ENCODE results near the gene GH1. TPM values are rescaled to one million over a fixed set of nuclear protein-coding genes. Genes with fewer than 3 reads are reported as not detected.

Gene GH1
- total and polyA plus RNA-seq, 4 donors: not detected

- Histone ChIP-seq H3K27ac (ENCODE audit: low read depth in 1 of 2, low read length in 2 of 2) (no peak overlapping the region), H3K27me3 (ENCODE audit: control insufficient read depth in 4 of 4, insufficient read depth in 4 of 4, low read length in 3 of 4) (no peaks in the 10 kb centered on the region), H3K4me3 (ENCODE audit: low read depth in 1 of 3, low read length in 3 of 3) (no peak overlapping the region), H3K4me1 (ENCODE audit: control insufficient read depth in 4 of 4, insufficient read depth in 4 of 4, low read length in 3 of 4) (no peaks in the 10 kb centered on the region), H3K36me3 (ENCODE audit: control insufficient read depth in 4 of 4, insufficient read depth in 3 of 4, low read depth in 1 of 4, low read length in 3 of 4) (no peaks in the 10 kb centered on the region), H3K9ac (ENCODE audit: low read depth in 1 of 2, low read length in 2 of 2) (no peak overlapping the region), H3K9me3 (ENCODE audit: control insufficient read depth in 4 of 4, low read length in 3 of 4) (no peaks in the 10 kb centered on the region)
- WGBS: 84% methylated on average over 6 of the region's 6 CpGs
- no peak for TF ChIP-seq NR2F2 (IDR thresholded peaks at IDR 0.05)
- no peak for TF ChIP-seq YY1 (IDR thresholded peaks at IDR 0.05)
- no peak for TF ChIP-seq MAX (IDR thresholded peaks at IDR 0.05)
- TF ChIP-seq HNF4A (conservative IDR thresholded peaks at IDR 0.05): no peak
- TF ChIP-seq ZBTB33 (IDR thresholded peaks at IDR 0.05): no peak
- TF ChIP-seq CTCF (IDR thresholded peaks at IDR 0.05; ENCODE audit: low read depth, low read length, missing input control): no peak
- TF ChIP-seq ATF3 (IDR thresholded peaks at IDR 0.05): no peak
- no peak for TF ChIP-seq GABPA (IDR thresholded peaks at IDR 0.05 in 1 of 2, conservative IDR thresholded peaks at IDR 0.05 in 1 of 2)
- TF ChIP-seq RAD21 (IDR thresholded peaks at IDR 0.05): no peak
- no peak for TF ChIP-seq REST (IDR thresholded peaks at IDR 0.05)
- TF ChIP-seq FOXA2 (IDR thresholded peaks at IDR 0.05): no peak
- TF ChIP-seq EGR1 (IDR thresholded peaks at IDR 0.05; ENCODE audit: low read depth in 2 of 2): no peak
- TF ChIP-seq TAF1 (conservative IDR thresholded peaks at IDR 0.05): no peak
- TF ChIP-seq HNF4G (IDR thresholded peaks at IDR 0.05): no peak
- TF ChIP-seq SP1 (IDR thresholded peaks at IDR 0.05): no peak
- TF ChIP-seq JUND (IDR thresholded peaks at IDR 0.05): no peak
- no peak for TF ChIP-seq FOXA1 (IDR thresholded peaks at IDR 0.05)
- TF ChIP-seq RXRA (IDR thresholded peaks at IDR 0.05): no peak
- no peak for DNase-seq (ENCODE audit: low spot score)
Observed at GRCh38 chr17:63937319-63937718, 18.7 kb upstream of the GH1 start.
